ENCODE results near the gene RAB20.

Gene RAB20

GRCh38 chr13:110540871-110541525, 20.5 kb downstream of the RAB20 start:
- Histone ChIP-seq H3K9me3 (ENCODE audit: insufficient read depth, low read depth, low read length) (peaks cover 12% of the 10 kb centered on the region; the same call in 1 of the 2 replicates), H3K9me2 (replicated peaks; ENCODE audit: low read depth, low read length) (no peaks in the 10 kb centered on the region), H3K36me3 (ENCODE audit: insufficient read depth, low read length) (peaks cover 11% of the 10 kb centered on the region; the same call in 1 of the 2 replicates), H2AFZ (ENCODE audit: low read length) (no peak overlapping the region), H3K27me3 (ENCODE audit: insufficient read depth, low read length, poor library complexity, severe bottlenecking) (no peaks in the 10 kb centered on the region), H3K9ac (ENCODE audit: low read depth, low read length, poor library complexity, severe bottlenecking) (no peak overlapping the region), H4K20me1 (ENCODE audit: insufficient read depth, low read length, poor library complexity, severe bottlenecking) (no peaks in the 10 kb centered on the region), H3K4me3 (ENCODE audit: low read length, poor library complexity, severe bottlenecking) (no peak overlapping the region), H3K4me1 (ENCODE audit: insufficient read depth, low read length, poor library complexity, severe bottlenecking) (no peaks in the 10 kb centered on the region), H3K4me2 (ENCODE audit: low read depth, low read length, poor library complexity, severe bottlenecking) (no peak overlapping the region), H3F3A (ENCODE audit: low read depth) (no peaks in the 10 kb centered on the region; the same call in 1 of the 2 replicates), H3K79me2 (ENCODE audit: insufficient read depth, low read length) (peaks cover 49% of the 10 kb centered on the region; the same call in 1 of the 2 replicates)
- TF ChIP-seq EZH2phosphoT487 (IDR thresholded peaks at IDR 0.05; ENCODE audit: borderline replicate concordance) (no peak), CTCF (conservative IDR thresholded peaks at IDR 0.05; ENCODE audit: low read length) (no peak)

- Histone ChIP-seq H3K36me3 (ENCODE audit: insufficient read depth, low read length) (peaks cover 21% of the 10 kb centered on the region; the same call in 1 of the 2 replicates), H3K9ac (ENCODE audit: low read depth, low read length, poor library complexity, severe bottlenecking) (no peak overlapping the region), H3K9me2 (replicated peaks; ENCODE audit: low read depth, low read length) (no peaks in the 10 kb centered on the region), H3K4me2 (ENCODE audit: low read depth, low read length, poor library complexity, severe bottlenecking) (no peak overlapping the region), H2AFZ (ENCODE audit: low read length) (no peak overlapping the region), H3K79me2 (ENCODE audit: insufficient read depth, low read length) (peaks cover 49% of the 10 kb centered on the region; the same call in 1 of the 2 replicates), H3F3A (ENCODE audit: low read depth) (no peaks in the 10 kb centered on the region; the same call in 1 of the 2 replicates), H3K9me3 (ENCODE audit: insufficient read depth, low read depth, low read length) (peaks cover 8% of the 10 kb centered on the region; the same call in 1 of the 2 replicates), H3K27me3 (ENCODE audit: insufficient read depth, low read length, poor library complexity, severe bottlenecking) (no peaks in the 10 kb centered on the region), H3K4me3 (ENCODE audit: low read length, poor library complexity, severe bottlenecking) (no peak overlapping the region), H3K4me1 (ENCODE audit: insufficient read depth, low read length, poor library complexity, severe bottlenecking) (no peaks in the 10 kb centered on the region), H4K20me1 (ENCODE audit: insufficient read depth, low read length, poor library complexity, severe bottlenecking) (no peaks in the 10 kb centered on the region)
- TF ChIP-seq CTCF (conservative IDR thresholded peaks at IDR 0.05; ENCODE audit: low read length) (no peak), EZH2phosphoT487 (IDR thresholded peaks at IDR 0.05; ENCODE audit: borderline replicate concordance) (no peak)
These were observed 21.6 kb downstream of the RAB20 start for GRCh38 chr13:110539894-110540293.

- Histone ChIP-seq H3F3A (ENCODE audit: low read depth) (no peaks in the 10 kb centered on the region; the same call in 1 of the 2 replicates), H3K4me2 (ENCODE audit: low read depth, low read length, poor library complexity, severe bottlenecking) (no peak overlapping the region), H4K20me1 (ENCODE audit: insufficient read depth, low read length, poor library complexity, severe bottlenecking) (no peaks in the 10 kb centered on the region), H3K36me3 (ENCODE audit: insufficient read depth, low read length) (peaks cover 21% of the 10 kb centered on the region; the same call in 1 of the 2 replicates), H3K9me2 (replicated peaks; ENCODE audit: low read depth, low read length) (no peaks in the 10 kb centered on the region), H3K4me3 (ENCODE audit: low read length, poor library complexity, severe bottlenecking) (no peak overlapping the region), H3K9ac (ENCODE audit: low read depth, low read length, poor library complexity, severe bottlenecking) (no peak overlapping the region), H3K4me1 (ENCODE audit: insufficient read depth, low read length, poor library complexity, severe bottlenecking) (no peaks in the 10 kb centered on the region), H3K9me3 (ENCODE audit: insufficient read depth, low read depth, low read length) (no peaks in the 10 kb centered on the region), H2AFZ (ENCODE audit: low read length) (no peak overlapping the region), H3K79me2 (ENCODE audit: insufficient read depth, low read length) (peaks cover 49% of the 10 kb centered on the region; the same call in 1 of the 2 replicates), H3K27me3 (ENCODE audit: insufficient read depth, low read length, poor library complexity, severe bottlenecking) (no peaks in the 10 kb centered on the region)
- TF ChIP-seq EZH2phosphoT487 (IDR thresholded peaks at IDR 0.05; ENCODE audit: borderline replicate concordance) (no peak), CTCF (conservative IDR thresholded peaks at IDR 0.05; ENCODE audit: low read length) (no peak)
These were observed 22.9 kb downstream of the RAB20 start for GRCh38 chr13:110538632-110539031.
